Aorta (tissue), 5 donors: Measurements from ENCODE around the gene ASXL1. TPM values are rescaled to one million over a fixed set of nuclear protein-coding genes. Genes with fewer than 3 reads are reported as not detected.

Experiments used
- ATAC-seq: fragments of 200-7000 bp; cut with Tn5 transposase; one replicate; pipeline ENCODE4 v1.9.1; 2022; ENCODE audit warnings: moderate library complexity; ENCODE audit not compliant: low FRiP score
- DNase-seq, 2 donors: peaks; one replicate each; pipeline ENCODE4 v3.0.0-alpha.2; 2020
- H3K27ac ChIP-seq, 2 donors: one replicate each; pipeline ENCODE4 v1.5.1; 2013; ENCODE audit warnings: low read length in 2 of 2, mild to moderate bottlenecking in 2 of 2, moderate library complexity in 2 of 2, control low read depth in 1 of 2, inconsistent platforms in 1 of 2, low read depth in 1 of 2
- H3K27me3 ChIP-seq, 2 donors: one replicate each; pipeline ENCODE4 v1.6.1; 2013; ENCODE audit warnings: control low read depth in 1 of 2, low read length in 1 of 2, mild to moderate bottlenecking in 1 of 2, moderate library complexity in 1 of 2; ENCODE audit not compliant: insufficient read depth in 2 of 2, control insufficient read depth in 1 of 2
- H3K36me3 ChIP-seq, 2 donors: one replicate each; pipeline ENCODE4 v1.6.1; 2013; ENCODE audit warnings: control low read depth in 1 of 2, low read length in 1 of 2, mild to moderate bottlenecking in 1 of 2; ENCODE audit not compliant: insufficient read depth in 2 of 2, control insufficient read depth in 1 of 2
- H3K4me1 ChIP-seq, 2 donors: one replicate each; pipeline ENCODE4 v1.6.1; 2013; ENCODE audit warnings: low read length in 2 of 2, control low read depth in 1 of 2, mild to moderate bottlenecking in 1 of 2, moderate library complexity in 1 of 2; ENCODE audit not compliant: insufficient read depth in 2 of 2, control insufficient read depth in 1 of 2
- H3K4me3 ChIP-seq, 2 donors: one replicate each; pipeline ENCODE4 v1.5.1; 2013; ENCODE audit warnings: low read length in 2 of 2, control low read depth in 1 of 2, mild to moderate bottlenecking in 1 of 2
- H3K9me3 ChIP-seq: one replicate; pipeline ENCODE4 v1.6.1; 2013; ENCODE audit warnings: mild to moderate bottlenecking, low read length; ENCODE audit not compliant: control insufficient read depth
- WGBS, 2 donors: extraction: QIAGEN DNeasy Blood & Tissue Kit; methylation state at CpG; one replicate each; pipeline ENCODE4 v1.1.7; 2013; 5-methylcytosine and 5-hydroxymethylcytosine counted together
- intact Hi-C, 2 donors: fragments of 100-400 bp; cut with DNase I; formaldehyde crosslinking; loops; one replicate each; pipeline versions ENCODE4 v1.14.2 to v1.15.0; 2022
- polyA plus RNA-seq, 2 donors: library from polyadenylated mRNA; stranded (reverse); fragments of 200-250 nt; gene quantifications; one replicate each; pipeline ENCODE4 v1.2.3, GENCODE V29; 2013
- total RNA-seq, 2 donors: library from RNA; stranded (reverse); fragmentation: NEBNext Ultra II Directional; extraction: Animal tissue kit (Norgen Biotek cat#: 25700); gene quantifications; one replicate each; pipeline ENCODE4 v1.2.1, GENCODE V29; 2021
- donor health status: healthy with polysubstance abuse.
- donor health status: Bipolar disorder and iron deficiency.
- donor health status: DM: no; HTN: no; CAD: no.
- donor health status: DM: no; HTN: no; CAD: no.
- donor health status: DM: yes; HTN: yes; CAD: no.

ASXL1 gene
- total and polyA plus RNA-seq, 4 donors: 18.0 to 102 (median 72.1) TPM

- Histone ChIP-seq H3K4me3 (no peak overlapping the region), H3K27me3 (no peaks in the 10 kb centered on the region), H3K4me1 (no peaks in the 10 kb centered on the region), H3K36me3 (peaks cover under 1 to 5% of the 10 kb centered on the region in 2 donors), H3K27ac (no peak overlapping the region), H3K9me3 (no peaks in the 10 kb centered on the region)
- DNase-seq (no peak), ATAC-seq (no peak)
- 78 to 84% methylated on average over 10 of the region's 10 CpGs for WGBS, 2 donors
- intact Hi-C loops: loop anchor here in 1 of 2 donors (10.0 kb wide), 1 partner anchor 88 kb away; the partner anchor contains the start of gene ASXL1
Observed at GRCh38 chr20:32442630-32443373, 84.7 kb downstream of the ASXL1 start.

- no peak for DNase-seq
Observed at GRCh38 chr20:32443386-32443974, 85.3 kb downstream of the ASXL1 start.

GRCh38 chr20:32444474-32445220 lies 86.5 kb downstream of the ASXL1 start:
- no peak for ATAC-seq
- intact Hi-C loops: loop anchor here in 1 of 2 donors (10.0 kb wide), 1 partner anchor 90 kb away; the partner anchor contains the start of gene ASXL1
- no peaks in the 10 kb centered on the region for H3K4me1 ChIP-seq
- 85 to 86% methylated on average over 7 of the region's 7 CpGs for WGBS, 2 donors
- DNase-seq: no peak
- H3K27ac ChIP-seq: no peak overlapping the region
- no peaks in the 10 kb centered on the region for H3K27me3 ChIP-seq
- H3K36me3 ChIP-seq: peaks cover 0 to 1% of the 10 kb centered on the region in 2 donors
- H3K4me3 ChIP-seq: no peak overlapping the region
- H3K9me3 ChIP-seq: no peaks in the 10 kb centered on the region

More at GRCh38 chr20:32443386-32443974, 85.3 kb downstream of the ASXL1 start:
- H3K9me3 ChIP-seq: no peaks in the 10 kb centered on the region
- H3K36me3 ChIP-seq: peaks cover 0 to 3% of the 10 kb centered on the region in 2 donors
- intact Hi-C loops: loop anchor here in 1 of 2 donors (10.0 kb wide), 1 partner anchor 89 kb away; the partner anchor contains the start of gene ASXL1
- no peaks in the 10 kb centered on the region for H3K27me3 ChIP-seq
- no peak for ATAC-seq
- no peak overlapping the region for H3K27ac ChIP-seq
- 85 to 89% methylated on average over 3 of the region's 3 CpGs for WGBS, 2 donors
- no peaks in the 10 kb centered on the region for H3K4me1 ChIP-seq
- H3K4me3 ChIP-seq: no peak overlapping the region

- whole genome bisulfite sequencing, 2 donors: 32 to 36% methylated on average over 12 of the region's 12 CpGs
- Histone ChIP-seq H3K27ac (no peak overlapping the region), H3K4me1 (no peaks in the 10 kb centered on the region), H3K27me3 (no peaks in the 10 kb centered on the region), H3K4me3 (no peak overlapping the region), H3K36me3 (no peaks in the 10 kb centered on the region), H3K9me3 (no peaks in the 10 kb centered on the region)
- ATAC-seq: no peak
- DNase-seq: peak in 1 of 2 donors; percentile 63
- intact Hi-C loops: loop anchor here in 1 of 2 donors (10.0 kb wide), 1 partner anchor 91 kb away; the partner anchor contains the start of gene ASXL1
Observed at GRCh38 chr20:32445539-32446273, 87.6 kb downstream of the ASXL1 start.

GRCh38 chr20:32446301-32447100 lies 88.4 kb downstream of the ASXL1 start:
- Histone ChIP-seq H3K27ac (no peak overlapping the region), H3K36me3 (no peaks in the 10 kb centered on the region), H3K4me1 (no peaks in the 10 kb centered on the region), H3K9me3 (no peaks in the 10 kb centered on the region), H3K4me3 (no peak overlapping the region), H3K27me3 (no peaks in the 10 kb centered on the region)
- intact Hi-C loops: loop anchor here in 1 of 2 donors (10.0 kb wide), 1 partner anchor 92 kb away; the partner anchor contains the start of gene ASXL1
- ATAC-seq (no peak), DNase-seq (peak in 1 of 2 donors; percentile 33)
- WGBS, 2 donors: 84 to 86% methylated on average over 14 of the region's 14 CpGs

- no peaks in the 10 kb centered on the region for H3K36me3 ChIP-seq
- ATAC-seq (no peak), DNase-seq (peak in 1 of 2 donors; percentile 70)
- H3K4me1 ChIP-seq: no peaks in the 10 kb centered on the region
- H3K9me3 ChIP-seq: no peaks in the 10 kb centered on the region
- no peaks in the 10 kb centered on the region for H3K27me3 ChIP-seq
- WGBS, 2 donors: 76 to 78% methylated on average over 22 of the region's 22 CpGs
- no peak overlapping the region for H3K27ac ChIP-seq
- intact Hi-C loops: loop anchor here in 1 of 2 donors (10.0 kb wide), 1 partner anchor 93 kb away; the partner anchor contains the start of gene ASXL1
- no peak overlapping the region for H3K4me3 ChIP-seq
Observed at GRCh38 chr20:32447136-32448027, 89.3 kb downstream of the ASXL1 start.
